Ramos (cell line): ENCODE measurements around the gene LUC7L2.
"Not testable (repeated sequence)": the region's sequence is repeated elsewhere in the genome, so short reads cannot be mapped to it uniquely, and the experiment has no call there.

Source experiments
- in situ Hi-C: fragments of 300-500 bp; cut with MboI; formaldehyde crosslinking; loops from one replicate; pipeline ENCODE4 v1.14.3; 2022; ENCODE audit warnings: low sequenced_read_pairs; ENCODE audit not compliant: unreplicated experiment

LUC7L2 gene

DNA sequence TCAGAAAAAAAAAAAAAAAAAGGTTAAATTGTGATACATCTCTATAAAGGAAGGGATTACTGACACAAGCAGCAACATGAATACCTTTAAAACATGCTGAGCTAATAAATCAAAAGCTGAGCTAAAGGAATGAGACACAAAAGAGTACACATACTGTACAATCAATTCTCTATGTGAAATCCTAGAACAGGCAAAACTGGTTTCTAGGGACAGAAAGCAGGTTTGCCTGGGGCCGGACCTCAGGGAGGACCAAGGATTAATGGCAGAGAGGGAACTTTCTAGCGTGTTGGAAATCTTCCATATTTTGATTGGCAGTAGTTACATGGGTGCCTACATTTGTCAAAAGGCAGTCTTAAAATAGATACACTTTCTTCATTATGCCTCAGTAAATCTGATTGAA lies 71.3 kb downstream of the LUC7L2 start:
- in situ Hi-C loops: no loop called here

DNA sequence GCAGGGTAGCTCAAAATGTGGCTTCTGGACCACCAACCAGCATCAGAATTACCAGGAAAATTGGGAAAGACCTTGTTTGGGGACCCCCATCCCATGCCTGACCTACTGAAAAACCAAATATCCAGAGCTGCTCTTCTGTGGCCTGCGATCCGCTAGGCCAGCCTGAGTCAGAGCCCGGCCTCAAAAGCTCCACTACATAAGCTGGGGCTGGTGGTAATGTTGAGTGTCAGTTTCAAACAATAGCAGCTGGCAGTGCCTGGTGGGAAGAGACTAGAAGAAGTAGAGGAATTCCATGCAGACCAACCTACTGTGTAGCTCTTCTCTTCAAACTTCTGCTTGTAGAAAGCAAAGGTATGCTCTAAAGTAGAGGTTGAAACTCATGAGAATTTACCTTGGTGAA lies 71.8 kb downstream of the LUC7L2 start:
- in situ Hi-C loops: no loop called here

DNA sequence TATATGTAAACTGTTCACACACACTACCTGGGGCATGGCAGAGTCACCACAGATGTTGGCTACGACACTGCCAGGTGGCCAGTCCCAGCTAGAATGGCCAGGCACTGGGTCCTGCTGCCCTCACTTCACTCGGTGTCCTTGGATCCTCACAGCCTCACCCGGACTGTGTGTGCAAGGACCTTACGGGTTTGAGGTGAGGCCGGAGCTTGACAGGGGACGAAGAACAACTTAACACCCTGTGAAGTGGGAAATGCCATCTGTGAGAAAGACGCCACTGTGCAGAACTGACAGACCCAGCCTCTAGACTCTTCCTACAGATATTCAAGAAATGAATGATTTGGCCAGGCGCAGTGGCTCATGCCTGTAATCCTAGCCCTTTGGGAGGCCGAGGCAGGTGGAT lies 77.1 kb downstream of the LUC7L2 start:
- in situ Hi-C loops: no loop called here

DNA sequence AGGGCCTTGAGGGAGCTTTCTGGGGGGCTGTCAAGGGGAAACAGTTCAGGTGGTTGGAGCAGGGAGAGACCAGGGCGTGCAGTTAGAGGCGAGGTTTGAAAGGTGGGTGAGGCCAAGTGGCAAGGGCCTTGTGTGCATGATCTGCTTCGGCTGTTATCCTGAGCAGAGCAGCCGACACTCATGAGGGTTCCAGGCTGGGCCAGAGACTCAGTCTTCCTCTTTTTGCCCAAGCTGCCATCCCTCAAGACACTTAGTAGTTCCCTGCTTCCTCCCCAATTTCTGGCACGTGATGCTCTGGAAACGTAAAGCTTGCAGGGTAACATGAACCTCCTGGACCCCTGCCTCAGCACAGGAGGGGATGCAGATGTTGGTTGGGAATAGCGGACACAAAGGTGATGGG lies 79.7 kb downstream of the LUC7L2 start:
- in situ Hi-C loops: no loop called here

DNA sequence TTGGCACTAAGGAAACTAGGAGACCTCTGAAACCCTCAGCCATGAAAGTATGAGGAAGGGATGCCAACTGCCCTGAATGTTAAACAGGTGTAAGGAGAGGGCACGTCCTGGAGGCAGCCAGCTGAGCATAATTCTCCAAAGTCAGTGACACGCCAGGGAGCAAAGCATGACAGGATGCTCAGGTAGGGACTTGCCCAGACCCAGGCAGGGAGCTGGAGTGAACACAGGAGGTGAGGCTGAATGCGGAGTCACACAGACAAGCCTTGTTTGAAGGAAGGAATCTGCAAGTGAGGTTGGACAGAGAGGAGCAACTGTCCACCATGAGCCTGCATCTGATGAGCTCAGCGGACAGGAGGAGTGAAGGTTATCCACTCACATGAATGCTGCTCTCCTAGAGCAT lies 82.3 kb downstream of the LUC7L2 start:
- in situ Hi-C loops: no loop called here

DNA sequence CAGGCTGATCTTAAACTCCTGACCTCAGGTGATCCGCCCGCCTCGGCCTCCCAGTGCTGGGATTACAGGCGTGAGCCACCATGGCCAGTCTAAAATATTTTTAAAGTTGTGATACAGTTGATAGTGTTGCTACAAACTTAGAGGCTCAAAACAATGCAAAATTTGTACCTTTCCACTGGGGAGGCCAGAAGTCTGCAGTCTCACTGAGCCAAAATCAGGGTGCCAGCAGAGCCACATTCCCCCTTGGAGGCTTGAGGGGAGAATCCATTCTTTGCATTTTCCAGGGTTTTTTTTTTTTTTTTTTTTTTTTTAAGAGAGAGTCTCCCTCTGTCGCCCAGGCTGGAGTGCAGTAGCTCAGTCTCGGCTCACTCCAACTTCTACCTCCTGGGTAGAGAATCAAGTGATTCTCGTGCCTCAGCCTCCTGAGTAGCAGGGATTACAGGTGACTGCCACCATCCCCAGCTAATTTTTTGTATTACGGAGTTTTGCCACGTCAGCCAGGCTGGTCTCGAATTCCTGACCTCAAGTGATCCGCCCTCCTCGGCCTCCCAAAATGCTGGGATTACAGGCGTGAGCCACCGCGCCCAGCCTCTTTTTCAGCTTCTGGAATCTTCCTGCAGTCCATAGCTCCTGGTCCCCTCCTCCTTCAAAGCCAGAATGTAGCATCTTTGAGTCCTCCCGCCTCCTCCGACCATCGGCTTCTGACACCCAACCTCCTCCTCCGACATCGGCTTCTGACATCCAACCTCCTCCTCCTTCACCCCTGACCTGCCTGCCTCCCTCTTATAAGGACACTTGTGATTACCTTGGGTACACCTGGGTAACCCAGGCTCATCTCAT lies 86.6 kb downstream of the LUC7L2 start:
- in situ Hi-C loops: no loop called here

DNA sequence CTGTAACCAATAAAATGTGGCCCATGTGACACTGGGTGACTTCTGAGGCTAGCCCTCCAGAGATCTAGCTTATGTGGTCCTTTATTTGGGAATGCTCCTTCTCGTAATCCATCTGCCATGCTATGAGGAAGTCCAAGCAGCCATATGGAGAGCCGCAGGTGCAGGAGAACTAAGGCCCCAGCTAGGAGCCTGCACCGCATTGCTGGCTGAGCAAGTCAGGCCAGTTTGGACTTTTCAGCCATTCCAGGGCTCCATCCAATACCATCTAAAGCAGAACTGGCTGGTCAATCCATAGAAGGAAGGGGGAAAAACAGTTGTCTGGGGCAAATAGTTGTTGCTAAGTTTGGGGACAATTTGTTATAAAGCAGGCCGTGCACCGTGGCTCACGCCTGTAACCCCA lies 91.2 kb downstream of the LUC7L2 start:
- in situ Hi-C loops: no loop called here

DNA sequence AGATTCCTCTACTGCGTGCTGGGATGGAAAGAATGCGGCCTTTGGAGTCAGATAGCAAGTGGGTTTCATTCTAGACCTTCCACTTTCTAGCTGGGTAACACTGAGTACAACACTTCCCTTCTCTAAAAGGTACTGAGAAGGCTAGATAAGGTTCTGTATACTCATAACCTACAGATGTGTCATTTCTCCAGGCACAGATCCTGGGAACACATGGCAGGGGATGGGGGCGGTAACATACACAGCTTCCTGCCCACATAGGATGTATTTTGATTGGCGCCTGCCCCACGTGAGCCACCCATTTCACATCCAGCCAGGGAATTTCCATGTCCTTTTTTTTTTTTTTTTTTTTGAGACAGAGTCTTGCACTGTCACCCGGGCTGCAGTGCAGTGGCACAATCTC lies 91.9 kb downstream of the LUC7L2 start:
- in situ Hi-C loops: no loop called here

DNA sequence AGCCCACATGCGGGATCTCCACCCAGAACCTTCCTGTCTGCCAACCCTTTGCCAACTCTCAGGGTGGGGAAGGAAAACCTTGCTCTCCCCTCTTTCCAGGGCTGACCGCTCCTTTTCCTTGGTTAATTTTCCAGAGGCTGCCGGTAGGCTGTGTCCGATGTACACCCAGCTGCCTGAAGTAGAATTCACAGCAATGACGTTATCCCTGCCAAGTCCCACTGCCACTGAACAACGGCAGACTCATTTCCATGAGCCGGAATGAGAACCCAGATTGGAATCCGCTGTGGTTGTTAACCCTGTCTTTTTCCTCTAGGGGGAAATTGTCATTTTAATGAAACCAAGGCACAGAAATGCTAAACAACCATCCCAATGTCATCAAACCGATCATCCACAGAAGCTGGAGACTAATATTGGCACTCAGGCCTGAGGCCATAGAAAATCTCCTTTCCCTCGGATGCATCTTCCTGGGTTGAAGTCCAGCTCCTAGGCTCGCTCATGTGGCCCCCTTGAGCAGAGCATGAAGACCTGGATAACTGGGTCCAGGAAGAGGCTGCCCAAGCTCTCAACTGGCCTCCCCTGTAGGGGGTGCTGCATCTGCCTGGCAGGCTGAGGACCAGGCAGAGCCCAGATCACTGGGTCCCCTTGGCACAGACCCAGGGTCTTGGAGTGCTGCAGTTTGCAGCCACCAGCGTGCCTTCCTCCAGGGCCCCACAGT lies 93.4 kb downstream of the LUC7L2 start:
- in situ Hi-C loops: no loop called here

DNA sequence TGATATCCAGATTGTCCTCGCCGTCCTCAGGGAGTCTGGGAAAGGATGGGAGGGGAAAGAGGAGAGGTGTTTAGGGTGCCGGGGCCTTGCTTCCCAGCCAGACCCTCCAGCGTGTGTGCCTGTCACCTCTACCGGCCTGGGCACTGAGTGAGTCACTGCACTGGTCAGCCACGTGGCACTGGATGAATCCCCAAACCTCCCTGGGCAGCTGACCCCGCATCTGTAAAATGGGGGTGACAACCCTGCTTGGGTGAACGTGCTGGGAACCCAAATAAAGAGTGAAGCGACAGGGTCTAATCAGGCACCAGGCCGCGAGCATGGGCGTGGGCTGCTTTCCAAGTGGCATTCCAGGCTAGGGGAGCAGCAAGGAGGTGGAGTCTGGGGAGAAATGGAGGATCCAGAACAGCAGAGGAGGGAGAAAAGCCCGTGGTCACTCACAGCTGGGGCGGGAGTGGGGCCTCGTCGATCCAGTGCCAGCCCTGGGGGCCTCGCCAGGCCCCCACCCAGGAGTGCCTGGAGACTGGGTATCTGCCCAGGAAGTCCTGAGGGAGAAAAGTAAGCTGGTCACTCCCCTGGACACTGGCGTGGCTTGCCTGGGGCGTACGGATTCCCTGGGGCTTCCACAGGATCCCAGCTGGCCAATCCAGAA lies 94.1 kb downstream of the LUC7L2 start:
- in situ Hi-C loops: no loop called here

DNA sequence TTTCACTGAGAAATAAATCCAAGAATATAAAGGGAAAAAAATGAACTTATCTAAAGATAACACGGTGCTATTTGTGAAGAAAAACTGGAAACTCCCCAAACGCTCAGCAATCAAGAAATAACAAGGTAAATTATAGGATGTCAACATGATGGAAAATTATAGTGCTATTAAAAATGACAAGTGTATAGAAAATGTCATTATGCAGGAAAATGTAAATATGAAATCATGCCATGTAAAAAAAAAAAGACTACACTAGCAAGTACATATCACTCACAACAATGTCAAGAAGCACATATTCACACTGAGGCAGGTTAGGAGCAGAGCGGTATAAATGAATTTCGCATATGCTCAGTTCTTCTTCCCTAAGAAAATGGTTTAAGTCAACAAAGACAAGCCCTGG lies 96.1 kb downstream of the LUC7L2 start:
- in situ Hi-C loops: no loop called here

DNA sequence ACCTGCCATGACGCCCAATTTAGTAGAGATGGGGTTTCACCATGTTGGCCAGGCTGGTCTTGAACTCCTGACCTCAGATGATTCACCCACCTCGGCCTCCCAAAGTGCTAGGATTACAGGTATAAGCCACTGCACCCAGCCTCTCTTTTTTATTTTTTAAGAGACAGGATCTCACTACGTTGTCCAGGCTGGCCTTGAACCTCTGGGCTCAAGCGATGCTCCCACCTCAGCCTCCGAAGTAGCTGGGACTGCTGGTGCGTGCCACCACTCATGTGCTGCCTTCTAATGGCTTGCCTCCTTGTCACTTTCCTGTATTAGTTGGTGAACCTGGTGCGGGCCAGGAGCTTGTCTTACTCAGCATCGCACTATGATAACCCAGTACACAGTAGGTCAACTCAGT lies 96.8 kb downstream of the LUC7L2 start:
- in situ Hi-C loops: no loop called here

DNA sequence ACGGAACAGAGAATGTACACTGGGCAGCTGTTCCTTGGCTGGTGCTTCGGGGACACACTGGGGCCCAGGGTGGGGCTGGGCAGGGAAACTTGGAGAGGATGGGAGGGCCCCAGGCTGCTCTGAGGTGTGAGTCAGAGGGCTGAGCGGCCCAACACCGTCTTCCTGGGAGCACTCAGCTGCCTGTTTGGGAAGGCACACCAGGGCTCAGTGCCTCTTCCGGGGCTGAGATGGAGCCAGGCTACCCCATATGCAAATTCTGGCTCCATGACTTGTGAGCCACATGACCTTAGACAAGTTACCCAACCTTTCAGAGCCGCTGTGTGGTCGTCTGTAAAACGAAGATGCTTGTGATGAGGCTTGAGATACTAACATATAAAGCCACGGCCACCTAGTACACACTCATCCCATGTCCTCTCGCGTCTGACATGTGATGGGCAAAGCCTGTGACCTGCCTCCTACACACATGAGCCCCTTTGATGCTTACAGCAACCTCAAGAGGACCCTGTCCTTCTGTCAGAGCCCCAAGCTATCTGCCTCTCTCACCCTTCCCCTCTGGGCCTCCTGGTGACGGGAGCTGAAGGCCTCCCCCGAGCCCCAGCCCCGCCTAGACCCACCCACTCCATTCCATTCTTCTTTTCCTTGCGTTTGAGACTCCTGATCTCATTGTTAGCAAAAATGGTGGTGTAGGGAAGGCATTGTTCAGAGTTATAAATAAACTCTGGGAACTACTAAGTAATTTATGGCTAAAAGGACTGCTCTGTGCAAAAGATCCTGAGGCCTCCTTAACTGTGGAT lies 97.7 kb downstream of the LUC7L2 start:
- in situ Hi-C loops: no loop called here

DNA sequence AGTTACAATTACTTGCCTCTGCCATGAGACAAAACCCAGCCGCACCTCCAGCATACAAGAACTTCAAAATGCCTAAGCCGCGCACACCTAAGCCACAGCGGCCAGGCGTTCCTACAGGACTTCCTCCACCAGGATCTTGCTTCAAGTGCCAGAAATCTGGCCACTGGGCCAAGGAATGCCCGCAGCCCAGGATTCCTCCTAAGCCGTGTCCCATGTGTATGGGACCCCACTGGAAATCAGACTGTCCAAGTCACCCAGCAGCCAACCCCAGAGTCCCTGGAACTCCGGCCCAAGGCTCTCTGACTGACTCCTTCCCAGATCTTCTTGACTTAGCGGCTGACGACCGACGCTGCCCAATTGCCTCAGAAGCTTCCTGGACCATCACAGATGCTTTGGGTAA lies 103.7 kb downstream of the LUC7L2 start:
- in situ Hi-C loops: not testable (repeated sequence)

DNA sequence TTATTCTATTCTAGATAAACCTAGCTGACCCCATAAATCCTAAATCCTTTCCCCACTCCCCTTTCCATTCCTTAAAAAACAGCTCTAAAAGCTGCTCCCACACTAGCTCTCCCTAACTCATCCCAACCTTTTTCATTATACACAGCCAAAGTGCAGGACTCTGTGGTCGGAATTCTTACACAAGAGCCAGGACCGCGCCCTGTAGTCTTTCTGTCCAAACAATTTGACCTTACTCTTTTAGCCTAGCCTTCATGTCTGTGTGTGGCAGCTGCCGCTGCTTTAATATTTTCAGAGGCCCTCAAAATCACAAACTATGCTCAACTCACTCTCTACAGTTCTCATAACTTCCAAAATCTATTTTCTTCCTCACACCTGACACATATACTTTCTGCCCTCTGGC lies 104.8 kb downstream of the LUC7L2 start:
- in situ Hi-C loops: not testable (repeated sequence)

DNA sequence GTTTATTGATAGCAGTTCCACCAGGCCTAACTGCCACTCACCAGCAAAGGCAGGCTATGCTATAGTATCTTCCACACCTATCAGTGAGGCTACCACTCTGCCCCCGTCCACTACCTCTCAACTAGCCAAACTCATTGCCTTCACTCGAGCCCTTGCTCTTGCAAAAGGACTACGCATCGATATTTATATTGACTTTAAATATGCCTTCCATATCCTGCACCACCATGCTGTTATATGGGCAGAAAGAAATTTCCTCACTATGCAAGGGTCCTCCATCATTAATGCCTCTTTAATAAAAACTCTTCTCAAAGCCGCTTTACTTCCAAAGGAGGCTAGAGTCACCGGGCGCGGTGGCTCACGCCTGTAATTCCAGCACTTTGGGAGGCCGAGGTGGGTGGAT lies 105.4 kb downstream of the LUC7L2 start:
- in situ Hi-C loops: not testable (repeated sequence)

DNA sequence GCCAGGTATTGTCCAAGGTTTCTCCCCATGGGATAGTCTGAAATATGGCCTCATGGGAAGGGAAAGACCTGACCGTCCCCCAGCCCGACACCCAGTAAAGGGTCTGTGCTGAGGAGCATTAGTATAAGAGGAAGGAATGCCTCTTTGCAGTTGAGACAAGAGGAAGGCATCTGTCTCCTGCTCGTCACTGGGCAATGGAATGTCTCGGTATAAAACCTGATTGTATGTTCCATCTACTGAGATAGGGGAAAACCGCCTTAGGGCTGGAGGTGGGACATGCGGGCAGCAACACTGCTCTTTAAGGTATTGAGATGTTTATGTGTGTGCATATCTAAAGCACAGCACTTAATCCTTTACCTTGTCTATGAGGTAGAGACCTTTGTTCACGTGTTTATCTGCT lies 108.0 kb downstream of the LUC7L2 start:
- in situ Hi-C loops: not testable (repeated sequence)

DNA sequence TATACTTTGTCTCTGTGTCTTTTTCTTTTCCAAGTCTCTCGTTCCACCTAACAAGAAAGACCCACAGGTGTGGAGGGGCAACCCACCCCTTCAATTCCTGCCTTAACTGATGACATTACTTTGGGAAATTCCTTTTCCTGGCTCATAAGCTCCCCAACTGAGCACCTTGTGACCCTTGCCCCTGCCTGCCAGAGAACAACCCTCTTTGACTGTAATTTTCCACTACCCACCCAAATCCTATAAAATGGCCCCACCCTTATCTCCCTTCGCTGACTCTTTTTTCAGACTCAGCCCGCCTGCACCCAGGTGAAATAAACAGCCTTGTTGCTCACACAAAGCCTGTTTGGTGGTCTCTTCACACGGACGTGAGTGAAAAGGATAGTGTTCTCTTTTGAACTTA lies 108.6 kb downstream of the LUC7L2 start:
- in situ Hi-C loops: not testable (repeated sequence)

DNA sequence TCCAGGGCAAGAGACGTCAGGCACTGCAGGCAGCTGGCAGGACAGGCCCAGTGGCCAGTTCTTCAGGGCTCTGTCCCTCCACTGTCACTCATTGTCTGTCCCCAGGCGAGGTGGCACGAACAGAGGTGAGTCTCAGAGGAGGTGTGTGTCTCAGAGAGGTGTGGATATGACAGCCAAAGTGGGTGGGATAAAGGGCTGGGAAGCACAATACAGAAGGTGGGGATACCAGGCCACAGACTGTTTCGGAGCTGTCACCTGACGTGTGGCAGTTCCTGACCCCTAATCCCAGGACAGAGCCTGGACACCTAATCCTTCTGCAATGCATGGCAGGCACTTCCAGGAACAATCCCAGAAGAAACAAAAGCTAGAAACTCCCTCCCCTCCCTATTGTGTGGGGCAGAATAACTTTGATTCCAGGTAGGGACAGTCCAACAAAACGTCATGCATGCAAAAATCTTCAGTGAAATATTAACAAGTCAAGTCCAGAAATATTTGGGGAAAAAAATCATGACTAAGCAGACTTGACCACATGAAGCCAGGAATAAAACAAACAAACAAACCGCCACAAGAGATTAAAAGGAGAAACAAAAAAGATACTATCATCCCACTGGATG lies 112.2 kb downstream of the LUC7L2 start:
- in situ Hi-C loops: no loop called here
